Colon (tissue), 2 donors: ENCODE data around the gene COL15A1.

Experiments used
- FAIRE-seq: peaks from 2 replicates; lab custom pipeline; 2012; peaks lifted over from hg19 to GRCh38; lab: Jason Lieb, UNC
- donor health status: control.
- donor health status: control.

COL15A1 gene

DNA sequence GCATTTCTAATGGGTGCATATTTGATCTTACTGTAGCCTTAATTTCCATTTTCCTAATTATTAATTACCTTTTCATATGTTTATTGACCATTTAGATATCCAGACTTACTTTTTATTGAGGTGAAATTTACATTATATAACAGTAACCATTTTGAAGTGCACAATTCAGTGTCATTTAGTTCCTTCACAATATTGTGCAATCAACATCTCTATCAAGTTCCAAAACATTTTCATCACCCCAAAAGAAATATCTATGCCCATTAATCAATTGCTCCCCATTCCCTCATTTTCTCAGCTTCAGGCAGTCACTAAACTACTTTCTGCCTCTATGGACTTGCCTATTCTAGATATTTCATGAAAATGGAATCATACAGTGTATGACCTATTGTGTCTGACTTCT is 5.9 kb downstream of the COL15A1 start:
- no peak for FAIRE-seq

DNA sequence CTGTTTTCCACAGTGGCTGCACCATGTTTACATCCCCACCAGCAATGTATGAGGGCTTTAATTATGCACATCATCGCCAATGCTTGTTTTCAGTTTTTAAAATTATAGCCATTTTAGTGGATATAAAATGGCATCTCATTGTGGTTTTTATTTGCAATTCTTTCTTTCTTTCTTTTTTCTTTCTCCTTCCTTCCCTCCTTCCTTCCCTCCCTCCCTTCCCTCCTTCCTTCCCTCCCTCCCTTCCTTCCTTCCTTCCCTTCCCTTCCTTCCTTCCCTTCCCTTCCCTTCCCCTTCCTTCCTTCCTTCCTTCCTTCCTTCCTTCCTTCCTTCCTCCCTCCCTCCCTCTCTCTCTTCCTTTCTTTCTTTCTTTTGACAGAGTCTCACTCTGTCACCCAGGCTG is 6.6 kb downstream of the COL15A1 start:
- no peak for FAIRE-seq

DNA sequence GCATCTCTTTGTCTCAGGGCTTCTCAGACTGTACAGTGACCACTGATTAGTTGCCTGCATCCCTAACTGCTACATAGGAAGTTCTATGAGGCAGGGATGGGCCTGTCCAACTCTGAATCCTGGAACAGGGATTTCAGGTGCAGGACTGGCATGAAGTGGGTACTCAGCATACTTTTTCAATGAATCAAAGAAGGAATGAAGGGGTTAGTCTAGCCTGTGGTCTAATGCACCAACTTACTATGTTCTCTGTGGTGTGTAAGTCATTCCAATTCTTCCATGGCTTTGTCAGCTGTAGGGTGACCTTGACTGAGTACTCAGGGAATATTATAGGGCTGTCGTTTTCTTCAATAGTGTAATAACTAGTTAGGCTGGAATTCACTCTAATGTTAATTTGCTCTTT is 8.3 kb downstream of the COL15A1 start:
- FAIRE-seq: no peak

DNA sequence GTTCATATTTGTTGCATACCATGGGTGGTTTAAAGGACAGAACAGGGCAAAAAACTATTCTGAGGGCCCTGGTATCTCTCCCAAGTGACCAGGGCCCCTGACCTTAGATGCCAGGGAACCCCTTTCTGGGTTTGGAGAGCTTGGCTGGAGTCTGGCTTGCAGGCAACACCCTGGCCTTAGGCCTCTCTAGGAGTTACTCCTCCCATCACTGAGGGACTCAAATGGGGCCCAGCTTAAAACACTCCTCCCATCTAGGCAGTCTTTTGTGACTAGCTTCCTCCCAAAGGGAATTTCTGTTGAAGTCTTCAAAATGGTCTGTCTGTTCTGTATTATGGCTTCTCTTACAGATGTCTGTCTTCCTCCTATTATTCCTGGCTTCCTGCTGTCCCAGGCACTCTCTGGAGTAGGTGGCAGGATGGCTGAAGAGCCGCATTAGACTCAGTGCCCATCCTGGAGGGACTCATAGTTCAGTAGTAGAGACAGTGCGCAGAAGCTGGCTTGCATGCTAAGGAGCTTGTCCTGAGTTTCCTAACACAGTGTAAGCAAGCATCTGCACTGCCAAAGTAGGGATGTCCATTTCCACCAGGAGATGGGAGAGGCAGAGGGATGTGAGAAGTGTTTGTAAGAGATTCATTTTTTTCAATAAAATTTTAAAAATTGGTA is 10.0 kb downstream of the COL15A1 start:
- FAIRE-seq: no peak

DNA sequence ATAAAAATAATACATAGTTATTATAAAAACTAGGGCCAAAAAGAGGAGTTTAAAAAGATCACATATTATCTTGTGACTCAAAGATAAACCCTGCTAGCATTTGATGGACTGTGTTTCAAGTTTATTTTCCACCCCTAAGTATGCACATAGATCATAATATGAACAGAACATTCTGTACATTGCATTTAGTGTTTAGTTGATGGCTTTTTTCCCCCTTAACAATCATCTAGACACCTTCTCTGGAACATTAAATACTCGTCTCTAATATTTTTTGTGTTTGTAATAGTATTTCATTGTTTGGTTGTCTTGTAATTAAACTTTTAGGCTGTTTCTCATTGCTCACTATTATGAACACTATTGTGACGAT is 10.5 kb downstream of the COL15A1 start:
- FAIRE-seq: no peak

DNA sequence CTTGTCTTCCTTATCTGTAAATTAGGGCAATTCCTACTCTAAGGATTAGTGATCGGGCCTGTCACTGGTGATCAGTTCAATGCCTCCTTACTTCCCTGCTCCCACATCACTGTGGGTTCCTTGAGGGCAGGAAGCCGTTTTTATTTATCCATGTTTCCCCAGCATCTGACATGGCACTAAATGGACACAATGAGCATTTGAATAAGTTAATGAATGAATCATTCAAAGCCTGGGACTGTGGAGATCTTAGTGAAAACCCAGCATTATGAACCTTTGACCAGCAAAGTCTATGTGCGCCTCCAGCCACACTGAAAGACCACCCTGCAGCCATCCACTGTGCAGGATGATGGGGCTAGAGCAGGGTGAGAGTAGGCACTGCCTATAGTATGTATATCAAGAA is 11.6 kb downstream of the COL15A1 start:
- no peak for FAIRE-seq

DNA sequence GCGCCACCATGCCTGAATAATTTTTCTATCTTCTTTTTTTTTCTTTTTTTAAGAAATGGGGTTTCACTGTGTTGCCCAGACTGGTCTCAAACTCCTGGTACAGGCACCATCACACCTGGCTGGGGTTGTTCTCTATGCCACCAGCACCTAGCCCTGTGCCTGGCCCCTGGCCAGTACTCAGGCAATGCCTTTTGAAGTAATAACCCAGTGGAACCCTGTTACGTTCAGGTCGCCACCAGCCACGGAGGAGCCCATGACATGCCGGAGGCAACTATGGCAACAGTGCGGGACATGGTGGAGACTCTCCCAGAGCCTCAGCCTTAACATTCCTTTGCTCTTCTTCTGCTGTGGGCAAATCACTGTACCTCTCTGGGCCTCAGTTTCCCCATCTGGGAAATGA is 14.1 kb downstream of the COL15A1 start:
- FAIRE-seq: no peak

DNA sequence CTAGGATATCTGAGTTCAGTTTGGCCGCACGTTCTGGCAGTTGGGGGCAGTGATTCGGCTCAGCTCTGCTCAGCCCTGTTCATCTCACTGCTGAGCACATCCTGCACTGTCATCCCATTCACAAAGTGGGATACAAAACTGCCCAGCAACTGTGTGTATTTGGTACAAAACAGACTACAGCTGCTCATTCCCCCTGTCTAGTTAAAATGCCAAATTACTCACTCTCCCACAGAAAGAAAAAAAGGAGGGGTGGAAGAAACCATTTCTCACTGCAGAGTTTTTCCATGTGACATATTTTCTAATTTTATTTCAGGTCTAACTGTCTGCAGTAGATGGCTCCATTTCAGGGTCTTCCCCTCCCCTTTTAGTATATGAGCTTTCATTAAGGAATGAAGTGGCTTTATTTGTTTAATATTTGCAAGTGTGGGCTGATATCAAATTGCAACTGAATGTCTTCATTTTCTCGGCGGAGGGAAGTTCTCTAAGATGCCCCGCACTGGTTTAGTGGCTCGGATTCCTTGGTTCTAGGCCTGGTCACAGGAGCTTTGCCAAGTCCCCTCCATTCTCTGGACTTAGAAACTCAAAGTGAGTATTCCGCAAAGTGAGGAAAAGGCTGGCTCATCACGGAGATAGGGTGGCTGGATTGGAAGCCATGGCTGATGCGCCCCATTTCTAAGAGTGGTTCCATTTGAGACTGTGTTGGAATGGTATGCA is 14.7 kb downstream of the COL15A1 start:
- FAIRE-seq: no peak

DNA sequence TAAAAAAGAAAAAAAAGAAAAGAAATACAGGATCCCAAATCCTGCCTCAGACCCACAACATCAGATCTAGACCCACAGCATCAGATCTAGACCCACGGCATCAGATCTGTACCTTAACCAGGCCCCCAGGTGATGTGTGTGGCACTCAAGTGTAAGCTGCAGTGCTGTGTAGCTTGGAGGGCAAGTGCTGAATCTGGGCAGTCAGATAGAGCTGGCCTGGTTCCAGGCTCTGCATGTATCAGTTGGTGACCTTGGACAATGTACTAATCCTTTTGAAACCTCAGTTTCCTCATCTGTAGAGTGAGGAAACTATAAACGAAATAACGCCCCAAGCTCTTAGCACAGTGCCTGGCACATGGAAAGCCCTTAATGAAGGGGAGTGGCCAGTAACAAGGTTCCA is 16.7 kb downstream of the COL15A1 start:
- FAIRE-seq: no peak

DNA sequence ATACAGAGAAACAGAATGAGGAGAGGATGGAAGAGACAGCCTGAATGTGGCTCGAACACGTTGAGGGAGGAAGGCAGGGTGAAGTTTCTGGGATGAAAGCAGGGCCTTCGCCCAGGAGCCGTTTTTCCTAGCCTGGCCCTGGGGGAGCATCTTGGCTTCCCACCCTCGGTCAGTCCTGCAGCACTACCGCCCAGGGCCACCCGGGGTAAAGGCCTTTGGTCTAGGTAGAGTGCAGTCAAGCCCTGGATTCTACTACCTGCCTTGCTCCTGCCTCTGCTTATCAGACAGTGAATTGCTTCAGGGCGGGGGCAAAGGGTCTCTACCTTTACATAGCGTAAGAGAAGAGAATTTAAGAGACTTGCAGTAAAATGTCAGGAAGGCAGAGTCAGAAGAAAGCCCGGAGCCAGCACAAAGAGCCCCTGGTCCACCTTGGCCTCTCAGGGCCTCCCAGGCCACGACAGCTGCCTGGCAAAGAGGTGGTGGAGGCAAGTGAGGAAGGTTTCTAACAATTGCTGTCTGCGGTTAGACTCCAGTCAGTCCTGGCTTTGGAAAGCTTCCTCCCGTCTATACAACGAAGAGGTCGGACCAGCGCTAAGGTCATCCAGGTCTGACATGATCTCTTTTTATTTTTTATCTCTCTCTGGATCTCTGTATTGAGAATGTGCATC is 17.9 kb downstream of the COL15A1 start:
- FAIRE-seq: no peak

DNA sequence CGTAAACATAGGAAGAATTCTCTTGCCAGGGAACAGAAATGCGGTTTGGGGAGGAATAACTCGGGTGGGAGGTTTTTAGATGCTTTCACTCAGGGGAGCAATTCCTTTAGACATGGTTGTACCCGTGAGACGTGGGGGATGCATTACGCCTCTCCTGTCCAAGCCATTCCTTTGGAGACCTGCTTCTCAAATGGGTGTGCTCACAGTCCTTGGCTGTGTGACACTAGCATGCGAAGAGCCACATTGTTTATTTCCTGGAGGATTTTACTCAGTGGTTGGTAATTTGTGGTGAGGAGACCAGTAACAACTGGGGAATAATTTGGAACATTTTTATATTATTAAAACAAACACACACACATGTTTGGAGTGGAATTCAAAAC is 18.5 kb downstream of the COL15A1 start:
- FAIRE-seq: no peak

DNA sequence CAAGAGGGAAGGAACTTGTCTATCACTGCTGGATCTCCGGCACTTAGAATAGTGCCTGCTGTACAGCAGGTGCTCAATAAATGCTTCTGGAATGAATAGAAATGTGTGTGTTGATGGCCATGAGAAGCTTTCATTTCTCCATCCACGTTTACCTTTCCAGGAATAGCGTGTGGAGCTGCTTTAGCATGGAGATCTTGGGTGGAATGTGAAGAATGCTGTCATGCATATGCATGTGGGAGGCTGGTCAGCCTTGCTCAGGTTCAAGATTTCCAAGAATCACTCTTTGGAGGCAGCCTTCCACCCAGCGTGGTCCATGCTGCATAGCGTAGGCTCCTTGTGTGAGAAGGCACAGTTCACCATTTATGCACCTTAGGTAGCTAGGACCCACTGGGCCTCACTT is 19.2 kb downstream of the COL15A1 start:
- no peak for FAIRE-seq

DNA sequence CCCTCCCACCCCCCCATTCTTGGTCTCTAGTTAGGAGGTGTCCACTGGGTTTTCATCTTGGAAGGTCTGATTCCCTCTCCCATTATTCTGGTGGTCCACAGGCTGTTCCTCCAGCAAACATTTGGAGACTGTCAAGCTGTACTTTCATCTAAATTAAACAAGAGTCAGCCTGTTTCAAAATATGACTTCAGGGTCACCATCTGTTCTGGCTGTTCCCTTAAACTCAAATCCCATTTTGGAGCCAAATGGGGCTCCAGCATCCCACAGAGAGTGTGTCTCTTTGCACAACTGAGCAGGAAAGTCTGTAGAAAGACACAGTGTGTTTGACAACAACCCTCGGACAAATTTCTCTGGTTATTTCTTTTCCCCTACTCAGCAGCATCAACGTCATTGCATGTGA is 20.5 kb downstream of the COL15A1 start:
- no peak for FAIRE-seq

DNA sequence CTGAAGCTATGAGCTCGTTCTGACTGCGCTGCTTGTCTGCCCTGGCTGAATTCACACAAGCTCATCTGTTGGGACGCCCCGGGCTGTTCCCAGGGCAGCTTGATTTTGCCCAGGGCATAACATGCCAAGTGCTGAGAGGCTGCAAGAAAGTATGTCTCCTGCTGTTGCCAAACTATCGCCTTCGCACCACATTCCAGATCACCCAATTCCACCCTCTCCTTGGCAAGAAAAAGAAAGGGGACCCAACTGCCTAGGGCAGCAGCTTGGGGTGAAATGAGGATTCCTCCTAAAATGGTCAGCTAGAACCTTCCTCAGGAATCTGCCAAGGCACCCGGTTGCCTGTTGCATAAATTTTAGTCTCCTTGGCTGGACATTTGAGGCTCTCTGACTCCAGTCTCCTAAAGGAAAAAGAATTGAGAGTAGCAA is 21.2 kb downstream of the COL15A1 start:
- no peak for FAIRE-seq

DNA sequence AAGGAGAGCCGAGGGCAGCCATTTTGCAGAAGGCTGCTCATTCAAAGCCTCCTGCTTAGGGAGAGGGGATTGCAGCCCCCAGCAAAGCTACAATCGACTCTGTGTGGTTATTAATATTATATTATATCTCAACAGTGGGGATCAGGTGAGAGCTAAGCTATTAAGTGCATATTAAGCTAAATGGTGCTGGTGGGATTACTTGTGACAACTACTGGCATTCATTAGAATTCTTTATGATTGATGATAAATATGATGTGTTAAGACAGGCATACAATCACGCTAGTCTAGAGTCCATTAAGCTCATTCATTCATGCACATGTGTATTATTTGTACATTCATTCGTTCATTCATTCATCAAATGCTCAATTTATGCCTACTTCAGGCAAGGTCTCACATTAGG is 23.0 kb downstream of the COL15A1 start:
- FAIRE-seq: no peak

DNA sequence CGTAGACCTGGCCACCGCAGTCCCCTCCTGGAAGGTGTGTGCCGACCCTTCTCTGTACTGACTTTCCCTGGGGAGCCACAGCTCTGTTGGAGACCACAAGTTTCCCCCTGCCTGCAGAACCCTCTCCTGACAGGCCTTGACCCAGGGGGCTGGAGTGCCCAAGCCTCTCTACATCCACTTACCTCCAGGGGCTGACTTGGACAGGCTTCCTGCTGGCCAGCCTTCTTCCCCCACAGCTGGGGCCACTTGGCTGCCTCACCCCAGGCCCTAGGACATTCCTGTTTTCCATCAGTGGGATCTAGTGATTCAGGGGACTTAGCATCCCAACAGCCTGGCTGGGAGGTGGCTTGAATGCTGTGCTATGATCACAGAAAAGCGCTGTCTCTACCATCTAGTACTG is 23.6 kb downstream of the COL15A1 start:
- no peak for FAIRE-seq

DNA sequence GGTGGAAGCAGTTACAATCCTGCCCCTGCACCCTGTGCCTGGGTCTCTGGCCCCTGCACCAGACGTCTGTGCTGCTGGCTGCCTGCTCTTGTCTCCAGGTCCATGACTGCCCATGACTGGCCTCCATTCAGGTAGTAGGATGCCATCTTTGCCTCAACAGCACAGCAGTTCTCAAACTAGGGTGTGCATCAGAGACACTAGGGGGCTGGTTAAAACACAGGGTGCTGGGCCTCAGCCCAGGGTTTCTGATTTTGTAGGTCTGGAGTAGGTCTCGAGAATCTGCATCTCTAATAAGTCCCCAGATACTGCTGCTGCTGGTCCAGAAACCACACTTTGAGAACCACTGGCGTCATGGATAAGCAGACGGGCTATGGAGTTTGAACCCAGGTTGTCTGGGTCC is 24.0 kb downstream of the COL15A1 start:
- no peak for FAIRE-seq

DNA sequence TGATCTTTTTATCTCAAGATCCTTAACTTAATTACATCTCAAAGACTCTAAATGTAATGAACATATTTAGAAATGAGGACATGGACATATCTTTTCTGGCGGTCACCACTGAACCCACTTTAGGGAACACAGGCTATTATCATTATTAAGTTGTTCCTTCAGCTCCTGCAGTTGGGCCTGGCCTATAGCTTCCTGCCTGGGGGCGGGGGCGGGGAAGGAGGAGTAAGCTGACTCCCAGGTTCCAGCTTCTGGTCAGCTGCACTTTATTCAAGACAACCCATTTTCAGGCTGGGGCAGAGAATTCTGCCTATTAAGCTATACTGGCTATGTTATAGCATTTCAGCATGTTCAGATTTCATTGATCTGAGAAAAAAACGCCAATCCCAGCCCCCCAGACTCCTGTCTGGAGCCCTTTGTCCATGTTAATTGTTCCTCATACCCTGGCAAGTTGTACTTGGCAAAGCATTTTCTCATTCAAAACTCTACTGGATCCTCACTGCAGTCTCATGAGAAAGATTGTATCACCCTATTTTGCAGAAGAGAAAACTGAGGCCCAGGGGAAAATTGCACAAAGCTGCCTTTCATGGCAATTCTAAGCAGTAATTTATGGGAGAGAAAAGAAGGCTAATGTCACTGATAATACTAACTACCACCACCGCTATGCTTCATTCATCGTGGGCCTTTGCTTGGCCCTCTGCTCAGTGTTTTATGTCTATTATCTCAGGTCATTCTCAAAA is 25.1 kb downstream of the COL15A1 start:
- FAIRE-seq: no peak

DNA sequence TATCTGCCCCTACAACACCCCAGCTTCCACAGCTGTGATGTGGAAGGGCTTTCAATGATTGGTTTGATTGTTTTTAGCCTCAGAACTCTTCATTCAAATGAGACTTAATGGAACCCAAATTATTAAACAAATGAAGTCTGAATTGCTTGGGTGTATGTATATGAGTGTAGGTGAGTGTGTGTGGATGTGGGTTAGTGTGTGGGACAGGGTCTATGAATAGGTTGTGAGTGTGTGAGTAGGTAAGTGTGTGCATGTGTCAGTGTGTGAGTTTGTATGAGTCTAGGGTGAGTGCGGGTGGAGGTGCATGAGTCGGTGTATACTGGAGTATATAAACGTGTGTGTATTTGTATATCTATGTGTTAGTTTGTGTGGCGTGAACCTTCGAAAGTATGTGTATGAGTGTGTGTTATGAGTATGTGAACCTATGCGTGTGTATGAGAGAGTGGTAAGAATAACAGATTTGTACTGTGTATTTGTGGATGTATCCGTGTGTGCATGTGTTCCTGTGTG is 26.9 kb downstream of the COL15A1 start:
- no peak for FAIRE-seq

DNA sequence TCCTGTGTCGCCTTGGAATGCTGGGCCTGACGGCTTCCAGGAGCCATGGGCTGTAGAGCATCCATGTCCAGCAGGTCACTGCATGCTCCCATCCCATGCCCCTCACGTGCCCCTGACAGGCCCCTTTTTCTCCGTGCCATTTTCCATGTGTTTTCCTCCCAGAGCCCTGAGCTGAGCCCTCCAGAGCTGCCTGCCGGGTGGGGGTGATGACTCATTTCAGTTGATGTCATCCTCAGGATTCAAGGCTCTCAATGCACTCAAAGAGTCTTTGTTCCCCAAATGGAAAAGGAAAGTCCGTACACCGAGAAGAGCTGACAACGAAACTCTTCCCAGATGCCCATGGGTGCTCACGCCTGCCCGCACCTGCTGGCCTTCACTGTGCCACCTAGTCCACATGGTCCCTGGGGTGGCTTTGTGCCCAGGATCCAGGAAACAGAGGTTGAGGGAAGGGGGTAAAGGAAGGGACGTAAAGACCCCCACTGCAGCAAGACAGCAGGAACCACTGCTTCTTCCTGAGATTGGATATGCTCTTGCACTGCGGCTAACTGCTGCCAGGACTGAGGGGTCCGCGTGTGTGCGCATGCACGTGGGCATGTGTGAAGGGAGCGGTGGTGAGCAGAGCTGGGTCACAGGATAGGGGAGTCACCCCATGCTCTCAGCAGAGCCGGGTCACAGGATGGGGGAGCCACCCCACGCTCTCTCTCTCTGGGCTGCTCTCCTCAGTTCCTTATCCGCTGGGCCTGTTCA is 27.6 kb downstream of the COL15A1 start:
- FAIRE-seq: no peak

DNA sequence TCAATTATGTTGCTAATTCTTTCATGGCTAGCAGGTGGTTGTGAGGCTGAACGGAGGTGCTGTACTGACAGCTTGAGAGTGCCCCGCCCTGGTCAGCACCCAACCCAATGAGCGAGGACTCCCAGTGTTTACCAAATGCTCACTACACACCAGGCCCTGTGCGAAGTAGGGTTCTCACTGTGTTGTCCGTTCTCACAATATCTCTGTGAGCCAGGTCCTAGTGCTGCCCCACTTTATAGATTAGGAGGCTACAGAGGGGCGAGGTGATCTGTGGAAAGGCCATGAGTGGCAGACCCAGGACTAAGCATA is 28.2 kb downstream of the COL15A1 start:
- FAIRE-seq: no peak

DNA sequence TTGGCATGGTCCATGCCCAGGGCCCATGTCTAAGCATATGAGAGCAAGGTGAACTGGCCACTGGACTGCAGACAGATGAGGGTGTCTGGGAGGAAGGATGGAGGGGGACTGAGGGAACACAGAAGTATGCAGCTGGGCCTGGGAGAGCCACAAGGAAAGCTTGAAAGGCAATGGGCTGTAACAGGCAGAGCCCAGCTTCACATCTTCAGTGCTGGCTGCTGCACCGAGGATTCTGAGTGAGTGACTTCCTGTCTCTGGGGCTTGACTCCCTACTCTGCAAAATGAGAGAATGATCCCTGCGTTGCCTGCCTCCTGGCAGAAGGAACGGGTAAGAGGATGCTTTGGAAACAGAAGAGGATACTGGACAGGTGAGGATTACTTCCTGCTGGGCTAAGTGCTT is 29.0 kb downstream of the COL15A1 start:
- no peak for FAIRE-seq
